Hepatocyte (in vitro differentiated cells): ENCODE data around the gene VWA2. TPM values are rescaled to one million over a fixed set of nuclear protein-coding genes. Genes with fewer than 3 reads are reported as not detected.

ENCODE experiments used
- DNase-seq: peaks from one replicate; pipeline ENCODE4 v3.0.0-alpha.2; 2016; ENCODE audit warnings: low spot score
- H2AFZ ChIP-seq: fragments of 200-600 bp; sonication (generic); 2 replicates; pipeline ENCODE4 v1.6.0; 2016; ENCODE audit warnings: antibody characterized with exemption, mild to moderate bottlenecking
- H3K27ac ChIP-seq: fragments of 200-600 bp; sonication (generic); 2 replicates; pipeline ENCODE4 v1.5.1; 2016; ENCODE audit warnings: mild to moderate bottlenecking
- H3K27me3 ChIP-seq: fragments of 200-600 bp; sonication (generic); 2 replicates; pipeline ENCODE4 v1.6.1; 2016
- H3K36me3 ChIP-seq: fragments of 200-600 bp; sonication (generic); replicated peaks from 2 replicates; pipeline ENCODE4 v1.5.1; 2016; ENCODE audit warnings: low read depth; ENCODE audit not compliant: insufficient read depth
- H3K4me1 ChIP-seq: fragments of 200-600 bp; sonication (generic); 2 replicates; pipeline ENCODE4 v1.5.1; 2016; ENCODE audit warnings: mild to moderate bottlenecking, moderate library complexity; ENCODE audit not compliant: insufficient read depth
- H3K4me2 ChIP-seq: fragments of 200-600 bp; sonication (generic); 2 replicates; pipeline ENCODE4 v1.6.0; 2016
- H3K4me3 ChIP-seq: fragments of 200-600 bp; sonication (generic); 2 replicates; pipeline ENCODE4 v1.5.1; 2016; ENCODE audit warnings: mild to moderate bottlenecking
- H3K79me2 ChIP-seq: fragments of 200-600 bp; sonication (generic); 2 replicates; pipeline ENCODE4 v1.6.0; 2017; ENCODE audit warnings: mild to moderate bottlenecking
- H3K9me2 ChIP-seq: fragments of 200-600 bp; sonication (generic); replicated peaks from 2 replicates; pipeline ENCODE4 v1.6.0; 2017; ENCODE audit warnings: mild to moderate bottlenecking; ENCODE audit not compliant: insufficient read depth
- H3K9me3 ChIP-seq: fragments of 200-600 bp; sonication (generic); 2 replicates; pipeline ENCODE4 v1.5.1; 2016; ENCODE audit warnings: low read depth, mild to moderate bottlenecking
- H4K20me1 ChIP-seq: fragments of 200-600 bp; sonication (generic); 2 replicates; pipeline ENCODE4 v1.6.0; 2016; ENCODE audit warnings: mild to moderate bottlenecking; ENCODE audit not compliant: insufficient read depth, poor library complexity, severe bottlenecking
- CTCF ChIP-seq: fragments of 200-600 bp; sonication (generic); IDR thresholded peaks from 2 replicates; pipeline ENCODE4 v1.5.1; 2016; ENCODE audit warnings: antibody characterized with exemption, mild to moderate bottlenecking; ENCODE audit not compliant: poor library complexity
- EZH2 ChIP-seq: fragments of 200-600 bp; sonication (generic); IDR thresholded peaks from 2 replicates; pipeline ENCODE4 v1.6.1; 2016; ENCODE audit warnings: antibody characterized with exemption, mild to moderate bottlenecking, borderline replicate concordance
- EZH2phosphoT487 ChIP-seq: fragments of 200-600 bp; sonication (generic); IDR thresholded peaks from one replicate; pipeline ENCODE4 v1.6.1; 2018; ENCODE audit warnings: antibody characterized with exemption, mild to moderate bottlenecking, low read depth, moderate library complexity; ENCODE audit not compliant: unreplicated experiment, severe bottlenecking
- WGBS: methylation state at CpG from one replicate; pipeline ENCODE4 v1.1.6; 2016; ENCODE audit warnings: low lambda C conversion rate; ENCODE audit errors: missing lambda C conversion rate; 5-methylcytosine and 5-hydroxymethylcytosine counted together
- polyA plus RNA-seq: library from polyadenylated mRNA; unstranded; fragments of >200 nt; fragmentation: Nextera tagmentation; extraction: Ambion mirVana; gene quantifications from 2 replicates; pipeline ENCODE4 v1.2.1, GENCODE V29; 2016
- total RNA-seq: library from RNA; depleted of rRNA; stranded (reverse); fragments of >200 nt; gene quantifications from 2 replicates; pipeline ENCODE4 v1.2.3, GENCODE V29; 2014

VWA2 gene
- total and polyA plus RNA-seq, 2 experiments from 2014 or later: 6.3 to 12.3 TPM

GRCh38 chr10:114322344-114322743, 83.3 kb downstream of the VWA2 start:
- peak overlapping the region; percentile 59 for H3K27ac ChIP-seq
- no peak for TF ChIP-seq CTCF
- no peak for TF ChIP-seq EZH2
- no peak for TF ChIP-seq EZH2phosphoT487
- H3K4me2 ChIP-seq: no peak overlapping the region
- no peaks in the 10 kb centered on the region for H3K9me2 ChIP-seq
- H3K36me3 ChIP-seq: no peaks in the 10 kb centered on the region
- peaks cover 13% of the 10 kb centered on the region for H3K4me1 ChIP-seq
- no peak overlapping the region for H3K4me3 ChIP-seq
- H3K9me3 ChIP-seq: no peaks in the 10 kb centered on the region
- no peaks in the 10 kb centered on the region for H3K27me3 ChIP-seq
- H4K20me1 ChIP-seq: no peaks in the 10 kb centered on the region
- peak; percentile 41 for DNase-seq
- no peaks in the 10 kb centered on the region for H3K79me2 ChIP-seq
- 46% methylated on average over 5 of the region's 5 CpGs for WGBS
- H2AFZ ChIP-seq: no peak overlapping the region

DNA sequence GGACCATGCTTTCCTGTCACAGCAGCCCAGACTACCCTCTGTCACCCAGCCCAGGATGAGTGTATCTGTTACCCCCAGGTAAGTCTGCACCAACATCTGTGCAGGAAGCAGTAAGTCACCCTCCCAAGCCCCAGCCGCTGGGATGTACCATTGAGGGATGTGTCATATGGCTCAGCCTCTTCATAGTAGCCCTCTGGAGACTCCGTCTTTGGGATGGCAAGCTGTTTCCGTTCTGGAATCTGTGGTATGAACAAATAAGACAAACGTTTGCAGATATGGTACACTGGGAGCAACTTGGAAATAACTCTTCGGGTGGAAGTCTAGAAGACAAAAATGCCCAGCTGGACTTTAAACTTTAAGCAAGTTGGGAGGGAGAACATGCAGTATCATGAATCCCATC, 84.0 kb downstream of the VWA2 start:
- no peak overlapping the region for H3K27ac ChIP-seq

GRCh38 chr10:114326795-114327194, 87.7 kb downstream of the VWA2 start:
- Histone ChIP-seq H3K4me3 (no peak overlapping the region), H2AFZ (no peak overlapping the region), H3K79me2 (no peaks in the 10 kb centered on the region), H3K9me2 (no peaks in the 10 kb centered on the region), H4K20me1 (no peaks in the 10 kb centered on the region), H3K27me3 (no peaks in the 10 kb centered on the region), H3K9me3 (no peaks in the 10 kb centered on the region), H3K4me1 (peaks cover 15% of the 10 kb centered on the region), H3K27ac (no peak overlapping the region), H3K36me3 (no peaks in the 10 kb centered on the region), H3K4me2 (no peak overlapping the region)
- TF ChIP-seq EZH2 (no peak), EZH2phosphoT487 (no peak), CTCF (no peak)
- WGBS: 79% methylated on average over 2 of the region's 2 CpGs
- DNase-seq: no peak

More for the DNA sequence above, 84.0 kb downstream of the VWA2 start:
- no peaks in the 10 kb centered on the region for H3K27me3 ChIP-seq
- H3K9me3 ChIP-seq: no peaks in the 10 kb centered on the region
- TF ChIP-seq EZH2: no peak
- no peak for TF ChIP-seq CTCF
- H3K4me2 ChIP-seq: no peak overlapping the region
- H3K9me2 ChIP-seq: no peaks in the 10 kb centered on the region
- H3K79me2 ChIP-seq: no peaks in the 10 kb centered on the region
- H3K4me1 ChIP-seq: peaks cover 13% of the 10 kb centered on the region
- no peak overlapping the region for H3K4me3 ChIP-seq
- DNase-seq: no peak
- 35% methylated on average over 5 of the region's 5 CpGs for WGBS
- no peaks in the 10 kb centered on the region for H4K20me1 ChIP-seq
- no peak overlapping the region for H2AFZ ChIP-seq
- no peaks in the 10 kb centered on the region for H3K36me3 ChIP-seq
